Stimulated activated CD4-positive, alpha-beta T cell treated with anti-CD3 and anti-CD28 coated beads, TNF-alpha, amount 100 ng/mL, for 1 hour (primary cell): Measurements from ENCODE around the gene VMP1.
"Not testable (repeated sequence)": the region's sequence is repeated elsewhere in the genome, so short reads cannot be mapped to it uniquely, and the experiment has no call there.

ENCODE experiments used
- DNase-seq, 3 donors: peaks; one replicate each; pipeline ENCODE4 v3.0.0-alpha.2; 2020; ENCODE audit warnings: low read depth in 3 of 3, low spot score in 1 of 3

VMP1 gene

GRCh38 chr17:59838052-59838916 lies 130.8 kb downstream of the VMP1 start:
- no peak for DNase-seq

- DNase-seq: no peak
Observed at GRCh38 chr17:59839651-59840328, 132.3 kb downstream of the VMP1 start.

- no peak for DNase-seq
Observed at GRCh38 chr17:59840329-59841090, 133.1 kb downstream of the VMP1 start.

GRCh38 chr17:59841091-59841881 lies 133.8 kb downstream of the VMP1 start:
- DNase-seq: not testable (repeated sequence)

- DNase-seq: not testable (repeated sequence)
Observed at GRCh38 chr17:59841882-59842263, 134.4 kb downstream of the VMP1 start.

GRCh38 chr17:59842901-59843652 lies 135.6 kb downstream of the VMP1 start:
- peak in 2 of 3 donors; percentile 54 to 67 for DNase-seq

- no peak for DNase-seq
Observed at GRCh38 chr17:59844884-59845594, 137.6 kb downstream of the VMP1 start.

- no peak for DNase-seq
Observed at GRCh38 chr17:59845595-59846393, 138.3 kb downstream of the VMP1 start.

- DNase-seq: no peak
Observed at GRCh38 chr17:59846394-59847165, 139.1 kb downstream of the VMP1 start.

GRCh38 chr17:59848385-59848668 lies 140.9 kb downstream of the VMP1 start:
- no peak for DNase-seq

- DNase-seq: no peak
Observed at GRCh38 chr17:59848778-59849177, 141.3 kb downstream of the VMP1 start.

- DNase-seq: not testable (repeated sequence)
Observed at GRCh38 chr17:59850311-59850710, 142.9 kb downstream of the VMP1 start.

- no peak for DNase-seq
Observed at GRCh38 chr17:59851439-59852375, 144.3 kb downstream of the VMP1 start.

- not testable (repeated sequence) for DNase-seq
Observed at GRCh38 chr17:59852847-59853167, 145.4 kb downstream of the VMP1 start.

GRCh38 chr17:59853168-59853918 lies 145.9 kb downstream of the VMP1 start:
- DNase-seq: no peak

- not testable (repeated sequence) for DNase-seq
Observed at GRCh38 chr17:59853919-59854729, 146.7 kb downstream of the VMP1 start.
